ENCODE data around the gene TRIM28. TPM values are rescaled to one million over a fixed set of nuclear protein-coding genes. Genes with fewer than 3 reads are reported as not detected.

TRIM28 gene
- total and polyA plus RNA-seq, 9 of the 15 experiments (the other 6 are each of a cell fraction or from before 2014, with no cell fraction given) = 12.1 to 797 (median 490) TPM

- TF ChIP-seq IRF1 (CRISPR knock-in tag; IDR thresholded peaks at IDR 0.05; ENCODE audit: borderline replicate concordance) = 0 out of 2 replicates have a peak, but pooled peaks have one; percentile 65
- TF ChIP-seq ZNF592 (IDR thresholded peaks at IDR 0.05) = peak; percentile 62
- no peak for TF ChIP-seq ZNF79 (CRISPR knock-in tag; IDR thresholded peaks at IDR 0.05; ENCODE audit: low read depth)
- peak; percentile 99 for TF ChIP-seq GABPA (tag; conservative IDR thresholded peaks at IDR 0.05; ENCODE audit: low read depth)
- peak; percentile 82; the same call in 1 of the 2 replicates for TF ChIP-seq RUNX1 (IDR thresholded peaks at IDR 0.05; ENCODE audit: low read depth)
- no peak for TF ChIP-seq ZNF184 (CRISPR knock-in tag; IDR thresholded peaks at IDR 0.05)
- no peak for TF ChIP-seq HDAC8 (tag; IDR thresholded peaks at IDR 0.05)
- no peak for TF ChIP-seq FUS (optimal IDR thresholded peaks at IDR 0.05; ENCODE audit: low read depth, low read length)
- TF ChIP-seq MEF2D (tag; conservative IDR thresholded peaks at IDR 0.05; ENCODE audit: low read depth) = no peak
- no peak for TF ChIP-seq NCOA2 (IDR thresholded peaks at IDR 0.05; ENCODE audit: partially characterized antibody in 2 of 2)
- TF ChIP-seq ZNF175 (CRISPR knock-in tag; IDR thresholded peaks at IDR 0.05; ENCODE audit: low read depth) = no peak
- TF ChIP-seq SRSF9 (IDR thresholded peaks at IDR 0.05; ENCODE audit: borderline replicate concordance, low read depth, low read length) = no peak
- TF ChIP-seq FOXO4 (CRISPR knock-in tag; IDR thresholded peaks at IDR 0.05) = peak; percentile 53; the same call in 1 of the 2 replicates
- TF ChIP-seq PREB (CRISPR knock-in tag; IDR thresholded peaks at IDR 0.05) = no peak
- TF ChIP-seq ETV5 (CRISPR knock-in tag; IDR thresholded peaks at IDR 0.05; ENCODE audit: low read depth) = peak; percentile 60; the same call in 1 of the 2 replicates
- no peak for TF ChIP-seq SMAD2 (IDR thresholded peaks at IDR 0.05; ENCODE audit: low read depth, low read length)
- TF ChIP-seq SRSF7 (optimal IDR thresholded peaks at IDR 0.05; ENCODE audit: low read depth, low read length) = no peak
Measured at GRCh38 chr19:58554494-58555368, 10.9 kb downstream of the TRIM28 start, which contains the start of gene CHMP2A (continued).

Data from K562 (cell line).